IMR-90 (cell line): ENCODE measurements around the gene MAT2B. TPM values are rescaled to one million over a fixed set of nuclear protein-coding genes. Genes with fewer than 3 reads are reported as not detected.

Experiments
- ATAC-seq: fragments of 200-7000 bp; cut with Tn5 transposase; 2 replicates; pipeline ENCODE4 v1.9.1; 2020; ENCODE audit warnings: low read depth, mild to moderate bottlenecking, moderate library complexity
- BruUV-seq: library from RNA; stranded (reverse); fragments of 400-500 nt; replicated peaks from 2 replicates; lab custom pipeline; 2021; lab: Mats Ljungman, UMichigan
- CTCF ChIA-PET: fragments of 300-600 bp; formaldehyde crosslinking; extraction: SDS; loops from one replicate; lab custom pipeline; 2021; ENCODE audit warnings: antibody characterized with exemption; lab: Yijun Ruan, JAX
- POLR2A ChIA-PET: fragments of 300-600 bp; sonication (Branson Sonifier 250); formaldehyde crosslinking; loops from one replicate; lab custom pipeline; 2022; ENCODE audit warnings: antibody characterized with exemption; ENCODE audit not compliant: unreplicated experiment; lab: Charles Lee
- DNase-seq: peaks from one replicate; pipeline ENCODE4 v3.0.0; 2013
- H2AFZ ChIP-seq: replicated peaks from 2 replicates; pipeline ENCODE3; 2013; ENCODE audit warnings: low read length, mild to moderate bottlenecking; ENCODE audit not compliant: poor library complexity
- H2AK5ac ChIP-seq: 2 replicates; pipeline ENCODE4 v1.6.1; 2013; ENCODE audit warnings: low read depth, low read length, inconsistent platforms
- H2AK9ac ChIP-seq: replicated peaks from 2 replicates; pipeline ENCODE3; 2013; ENCODE audit warnings: mild to moderate bottlenecking, low read depth, low read length, moderate library complexity; ENCODE audit not compliant: poor library complexity
- H2BK120ac ChIP-seq: 2 replicates; pipeline ENCODE4 v1.6.1; 2013; ENCODE audit warnings: low read depth, low read length, inconsistent platforms
- H2BK15ac ChIP-seq: 3 replicates; pipeline ENCODE4 v1.6.1; 2013; ENCODE audit warnings: low read depth, low read length, inconsistent platforms
- H2BK20ac ChIP-seq: 2 replicates; pipeline ENCODE4 v1.6.1; 2013; ENCODE audit warnings: low read depth, mild to moderate bottlenecking, inconsistent platforms, low read length, moderate library complexity
- H2BK5ac ChIP-seq: 2 replicates; pipeline ENCODE4 v1.6.1; 2013; ENCODE audit warnings: mild to moderate bottlenecking, low read depth, low read length, inconsistent platforms; ENCODE audit not compliant: poor library complexity, severe bottlenecking
- H3K14ac ChIP-seq: replicated peaks from 2 replicates; pipeline ENCODE4 v1.6.1; 2013; ENCODE audit warnings: low read depth, low read length, inconsistent platforms
- H3K18ac ChIP-seq: 2 replicates; pipeline ENCODE4 v1.6.1; 2013; ENCODE audit warnings: low read depth, low read length, control low read depth
- H3K23ac ChIP-seq: 2 replicates; pipeline ENCODE4 v1.6.1; 2013; ENCODE audit warnings: low read depth, low read length, inconsistent platforms
- H3K27ac ChIP-seq: 2 replicates; pipeline ENCODE4 v1.5.1; 2013; ENCODE audit warnings: mild to moderate bottlenecking, control low read depth, low read length; ENCODE audit not compliant: insufficient read depth
- H3K27me3 ChIP-seq: 2 replicates; pipeline ENCODE4 v1.6.1; 2013; ENCODE audit warnings: low read length; ENCODE audit not compliant: control insufficient read depth, insufficient read depth
- H3K36me3 ChIP-seq: 2 replicates; pipeline ENCODE4 v1.6.1; 2013; ENCODE audit warnings: low read length, mixed read lengths; ENCODE audit not compliant: control insufficient read depth, insufficient read depth
- H3K4ac ChIP-seq: 2 replicates; pipeline ENCODE4 v1.6.1; 2013; ENCODE audit warnings: low read depth, low read length, inconsistent platforms
- H3K4me1 ChIP-seq: 2 replicates; pipeline ENCODE4 v1.6.1; 2013; ENCODE audit warnings: low read length, mixed read lengths; ENCODE audit not compliant: control insufficient read depth, insufficient read depth
- H3K4me2 ChIP-seq: 2 replicates; pipeline ENCODE4 v1.6.1; 2013; ENCODE audit warnings: low read depth, mild to moderate bottlenecking, control low read depth, low read length, moderate library complexity
- H3K4me3 ChIP-seq: 2 replicates; pipeline ENCODE4 v1.5.1; 2013; ENCODE audit warnings: low read depth, mild to moderate bottlenecking, control low read depth, low read length, moderate library complexity; ENCODE audit not compliant: insufficient read depth
- H3K56ac ChIP-seq: 2 replicates; pipeline ENCODE4 v1.6.1; 2013; ENCODE audit warnings: low read length, inconsistent platforms; ENCODE audit not compliant: insufficient read depth; ENCODE audit errors: extremely low read depth
- H3K79me1 ChIP-seq, 2 experiments: 2 replicates each; pipeline ENCODE4 v1.6.1; 2013; ENCODE audit warnings: low read length in 2 of 2, inconsistent platforms in 1 of 2, low read depth in 1 of 2
- H3K9ac ChIP-seq: 2 replicates; pipeline ENCODE4 v1.6.1; 2013; ENCODE audit warnings: low read depth, low read length, control low read depth
- H3K9me1 ChIP-seq: 2 replicates; pipeline ENCODE4 v1.6.1; 2013; ENCODE audit warnings: low read length, inconsistent platforms; ENCODE audit not compliant: insufficient read depth
- H3K9me3 ChIP-seq: 2 replicates; pipeline ENCODE4 v1.6.1; 2013; ENCODE audit warnings: low read length; ENCODE audit not compliant: control insufficient read depth, insufficient read depth
- H4K20me1 ChIP-seq: 2 replicates; pipeline ENCODE4 v1.6.1; 2013; ENCODE audit warnings: low read length, inconsistent platforms; ENCODE audit not compliant: insufficient read depth
- H4K5ac ChIP-seq: 2 replicates; pipeline ENCODE4 v1.6.1; 2013; ENCODE audit warnings: mild to moderate bottlenecking, low read depth, low read length, control low read depth
- H4K8ac ChIP-seq, 2 experiments: 2 replicates each; pipeline ENCODE4 v1.6.1; 2013; ENCODE audit warnings: low read depth in 2 of 2, low read length in 2 of 2, control low read depth in 1 of 2, inconsistent platforms in 1 of 2
- H4K91ac ChIP-seq: 2 replicates; pipeline ENCODE4 v1.6.1; 2013; ENCODE audit warnings: low read depth, low read length, inconsistent platforms; ENCODE audit not compliant: insufficient read depth
- BHLHE40 ChIP-seq: fragments of 150-350 bp; IDR thresholded peaks from 2 replicates; pipeline ENCODE4 v1.6.1; 2016; ENCODE audit warnings: mild to moderate bottlenecking, low read depth, low read length
- CHD1 ChIP-seq: IDR thresholded peaks from 2 replicates; pipeline ENCODE4 v1.6.1; 2012; ENCODE audit warnings: low read depth, low read length, improper control_type of control experiment
- CTCF ChIP-seq: conservative IDR thresholded peaks from 2 replicates; pipeline ENCODE4 v1.5.1; 2012; ENCODE audit warnings: mild to moderate bottlenecking, low read depth, low read length, improper control_type of control experiment
- ELK1 ChIP-seq: fragments of 150-350 bp; IDR thresholded peaks from 2 replicates; pipeline ENCODE4 v1.6.1; 2016; ENCODE audit warnings: low read depth, mild to moderate bottlenecking, low read length, moderate library complexity, borderline replicate concordance
- MAFK ChIP-seq: IDR thresholded peaks from 2 replicates; pipeline ENCODE4 v1.6.1; 2012; ENCODE audit warnings: low read depth, low read length, improper control_type of control experiment
- MAZ ChIP-seq: IDR thresholded peaks from 2 replicates; pipeline ENCODE4 v1.6.1; 2012; ENCODE audit warnings: low read depth, mild to moderate bottlenecking, low read length, improper control_type of control experiment, moderate library complexity, borderline replicate concordance
- NFE2L2 ChIP-seq: fragments of 150-350 bp; IDR thresholded peaks from 2 replicates; pipeline ENCODE4 v1.6.1; 2016; ENCODE audit warnings: low read depth, mild to moderate bottlenecking, low read length
- POLR2A ChIP-seq: IDR thresholded peaks from 2 replicates; pipeline ENCODE4 v1.6.1; 2012; ENCODE audit warnings: mild to moderate bottlenecking, low read depth, low read length
- RAD21 ChIP-seq: IDR thresholded peaks from 2 replicates; pipeline ENCODE4 v1.6.1; 2012; ENCODE audit warnings: low read length, improper control_type of control experiment
- RCOR1 ChIP-seq: IDR thresholded peaks from 2 replicates; pipeline ENCODE4 v1.6.1; 2012; ENCODE audit warnings: mild to moderate bottlenecking, low read length, improper control_type of control experiment; ENCODE audit not compliant: insufficient replicate concordance
- SMC3 ChIP-seq: fragments of 150-350 bp; IDR thresholded peaks from 2 replicates; pipeline ENCODE4 v1.6.1; 2016; ENCODE audit warnings: low read depth, mild to moderate bottlenecking, antibody characterized with exemption, low read length, moderate library complexity
- USF2 ChIP-seq: fragments of 150-350 bp; IDR thresholded peaks from 2 replicates; pipeline ENCODE4 v1.6.1; 2017; ENCODE audit warnings: mild to moderate bottlenecking, antibody characterized with exemption, low read length, low read depth
- WGBS, 2 experiments: methylation state at CpG; one replicate each; pipeline versions ENCODE4 v1.1.5 to v1.1.7; 2013; ENCODE audit warnings: missing lambda C conversion rate in 2 of 2; ENCODE audit not compliant: insufficient read length in 1 of 2; ENCODE audit errors: extremely low coverage in 2 of 2; 5-methylcytosine and 5-hydroxymethylcytosine counted together
- dilution Hi-C: fragments of 300-500 bp; cut with HindIII; formaldehyde crosslinking; loops from one replicate; pipeline ENCODE4 v1.14.3; 2018; ENCODE audit warnings: low sequenced_read_pairs; ENCODE audit not compliant: unreplicated experiment
- in situ Hi-C: fragments of 300-500 bp; cut with MboI; formaldehyde crosslinking; loops from 3 replicates; pipeline ENCODE4 v1.14.3; 2019; ENCODE audit warnings: low sequenced_read_pairs, inconsistent platforms, mixed read lengths
- intact Hi-C: fragments of 100-400 bp; cut with micrococcal nuclease; formaldehyde crosslinking; loops from 2 replicates; pipeline ENCODE4 v1.10.0; 2022
- polyA plus RNA-seq, 3 experiments: library from polyadenylated mRNA; depleted of rRNA; stranded (reverse); fragments of >200 nt; gene quantifications; 2 replicates each; pipeline ENCODE4 v1.2.3, GENCODE V29; 2012; ENCODE audit warnings: low replicate concordance in 1 of 3
- total RNA-seq: library from RNA; depleted of rRNA; stranded (reverse); fragments of >200 nt; gene quantifications from 2 replicates; pipeline ENCODE4 v1.2.3, GENCODE V29; 2012

The MAT2B gene
- total and polyA plus RNA-seq, 2 of the 4 experiments (the other 2 are of a cell fraction), result 41.7 to 80.3 TPM

- Histone ChIP-seq H3K18ac (no peak overlapping the region), H3K9me1 (no peaks in the 10 kb centered on the region), H3K4ac (no peak overlapping the region), H2AK9ac (no peak overlapping the region), H3K36me3 (no peaks in the 10 kb centered on the region), H3K4me1 (no peaks in the 10 kb centered on the region), H4K20me1 (no peaks in the 10 kb centered on the region), H4K91ac (no peak overlapping the region), H2BK20ac (no peak overlapping the region), H3K23ac (no peak overlapping the region), H2BK5ac (no peak overlapping the region), H3K27me3 (no peaks in the 10 kb centered on the region), H3K27ac (no peak overlapping the region), H4K8ac (no peak overlapping the region), H2BK15ac (no peak overlapping the region), H3K14ac (no peak overlapping the region), H3K9ac (no peak overlapping the region), H3K4me2 (no peak overlapping the region), H3K56ac (no peak overlapping the region), H4K5ac (no peak overlapping the region), H3K79me1 (no peaks in the 10 kb centered on the region), H2AK5ac (no peak overlapping the region), H2BK120ac (no peak overlapping the region), H2AFZ (no peak overlapping the region), H3K9me3 (no peaks in the 10 kb centered on the region), H3K4me3 (no peak overlapping the region)
- TF ChIP-seq CHD1 (no peak), SMC3 (no peak), BHLHE40 (no peak), MAZ (no peak), NFE2L2 (no peak), CTCF (no peak), RAD21 (no peak), MAFK (no peak), ELK1 (no peak), RCOR1 (no peak), POLR2A (no peak), USF2 (no peak)
- POLR2A ChIA-PET, result no interaction called here
- DNase-seq (no peak), ATAC-seq (no peak)
- no TSS peak for BruUV-seq
- in situ Hi-C loops, result no loop called here
- intact Hi-C loops, result no loop called here
- CTCF ChIA-PET, result no interaction called here
- dilution Hi-C loops, result no loop called here
- no CpG with 5 or more reads among the region's 3 CpGs for WGBS, 2 experiments
Observed at GRCh38 chr5:163531272-163531671, 25.9 kb downstream of the MAT2B start.
